Liver (tissue), 9 donors: ENCODE results near the gene OR51E1. TPM values are rescaled to one million over a fixed set of nuclear protein-coding genes. Genes with fewer than 3 reads are reported as not detected.

Source experiments
- DNase-seq: peaks from one replicate; pipeline ENCODE4 v3.0.0-alpha.2; 2017; ENCODE audit warnings: low spot score
- H3K27ac ChIP-seq, 2 donors: one replicate each; pipeline ENCODE4 v1.7.0; 2013; ENCODE audit warnings: inconsistent platforms in 2 of 2, low read length in 2 of 2, control low read depth in 1 of 2, low read depth in 1 of 2, mild to moderate bottlenecking in 1 of 2
- H3K27me3 ChIP-seq, 4 donors: one replicate each; pipeline versions ENCODE4 v1.6.1 to v1.7.0; 2013; ENCODE audit warnings: low read length in 3 of 4, inconsistent platforms in 1 of 4, mild to moderate bottlenecking in 1 of 4, moderate library complexity in 1 of 4; ENCODE audit not compliant: control insufficient read depth in 4 of 4, insufficient read depth in 4 of 4
- H3K36me3 ChIP-seq, 4 donors: one replicate each; pipeline versions ENCODE4 v1.6.1 to v1.7.0; 2013; ENCODE audit warnings: low read length in 3 of 4, mild to moderate bottlenecking in 3 of 4, low read depth in 1 of 4, moderate library complexity in 1 of 4; ENCODE audit not compliant: control insufficient read depth in 4 of 4, insufficient read depth in 3 of 4
- H3K4me1 ChIP-seq, 4 donors: one replicate each; pipeline versions ENCODE4 v1.6.1 to v1.7.0; 2013; ENCODE audit warnings: low read length in 3 of 4, mild to moderate bottlenecking in 3 of 4, moderate library complexity in 1 of 4; ENCODE audit not compliant: control insufficient read depth in 4 of 4, insufficient read depth in 4 of 4
- H3K4me3 ChIP-seq, 3 donors: one replicate each; pipeline versions ENCODE4 v1.6.1 to v1.7.0; 2013; ENCODE audit warnings: low read length in 3 of 3, control low read depth in 1 of 3, low read depth in 1 of 3, mild to moderate bottlenecking in 1 of 3
- H3K9ac ChIP-seq, 2 donors: one replicate each; pipeline ENCODE4 v1.7.0; 2013; ENCODE audit warnings: low read length in 2 of 2, mild to moderate bottlenecking in 2 of 2, moderate library complexity in 2 of 2, control low read depth in 1 of 2, low read depth in 1 of 2
- H3K9me3 ChIP-seq, 4 donors: one replicate each; pipeline versions ENCODE4 v1.6.1 to v1.7.0; 2013; ENCODE audit warnings: low read length in 3 of 4; ENCODE audit not compliant: control insufficient read depth in 4 of 4
- ATF3 ChIP-seq: IDR thresholded peaks from 2 replicates; pipeline ENCODE4 v1.6.1; 2016; ENCODE audit warnings: antibody characterized with exemption
- CTCF ChIP-seq: fragments of 150-350 bp; IDR thresholded peaks from 2 replicates; pipeline ENCODE4 v1.5.1; 2017; ENCODE audit warnings: improper control_type of control experiment, low read depth, low read length; ENCODE audit not compliant: missing input control
- EGR1 ChIP-seq, 2 donors: IDR thresholded peaks; 2 replicates each; pipeline ENCODE4 v1.6.1; 2016 to 2018; ENCODE audit warnings: antibody characterized with exemption in 2 of 2, low read depth in 2 of 2
- FOXA1 ChIP-seq: IDR thresholded peaks from 2 replicates; pipeline ENCODE4 v1.6.1; 2016; ENCODE audit warnings: antibody characterized with exemption
- FOXA2 ChIP-seq: IDR thresholded peaks from 2 replicates; pipeline ENCODE4 v1.6.1; 2016; ENCODE audit warnings: antibody characterized with exemption
- GABPA ChIP-seq, 2 donors: IDR thresholded peaks in 1 of 2; conservative IDR thresholded peaks in 1 of 2; 2 replicates each; pipeline ENCODE4 v1.6.1; 2016; ENCODE audit warnings: antibody characterized with exemption in 2 of 2, mild to moderate bottlenecking in 1 of 2, moderate library complexity in 1 of 2
- HNF4A ChIP-seq, 2 donors: conservative IDR thresholded peaks; 2 replicates each; pipeline ENCODE4 v1.6.1; 2016; ENCODE audit warnings: antibody characterized with exemption in 2 of 2, mild to moderate bottlenecking in 2 of 2
- HNF4G ChIP-seq: IDR thresholded peaks from 2 replicates; pipeline ENCODE4 v1.6.1; 2016; ENCODE audit warnings: antibody characterized with exemption
- JUND ChIP-seq, 2 donors: IDR thresholded peaks; 2 replicates each; pipeline ENCODE4 v1.6.1; 2016; ENCODE audit warnings: antibody characterized with exemption in 2 of 2
- MAX ChIP-seq: IDR thresholded peaks from 2 replicates; pipeline ENCODE4 v1.6.1; 2016; ENCODE audit warnings: antibody characterized with exemption
- NR2F2 ChIP-seq: IDR thresholded peaks from 2 replicates; pipeline ENCODE4 v1.6.1; 2016; ENCODE audit warnings: antibody characterized with exemption
- RAD21 ChIP-seq, 2 donors: IDR thresholded peaks; 2 replicates each; pipeline ENCODE4 v1.6.1; 2016; ENCODE audit warnings: antibody characterized with exemption in 2 of 2, mild to moderate bottlenecking in 2 of 2
- REST ChIP-seq: IDR thresholded peaks from 2 replicates; pipeline ENCODE4 v1.6.1; 2016; ENCODE audit warnings: antibody characterized with exemption, mild to moderate bottlenecking
- RXRA ChIP-seq, 2 donors: IDR thresholded peaks; 2 replicates each; pipeline ENCODE4 v1.6.1; 2017 to 2018; ENCODE audit warnings: antibody characterized with exemption in 2 of 2, mild to moderate bottlenecking in 1 of 2
- SP1 ChIP-seq: IDR thresholded peaks from 2 replicates; pipeline ENCODE4 v1.6.1; 2018; ENCODE audit warnings: antibody characterized with exemption, mild to moderate bottlenecking
- TAF1 ChIP-seq: conservative IDR thresholded peaks from 2 replicates; pipeline ENCODE4 v1.6.1; 2016; ENCODE audit warnings: antibody characterized with exemption, mild to moderate bottlenecking
- YY1 ChIP-seq: IDR thresholded peaks from 2 replicates; pipeline ENCODE4 v1.6.1; 2016; ENCODE audit warnings: antibody characterized with exemption, mild to moderate bottlenecking
- ZBTB33 ChIP-seq: IDR thresholded peaks from 2 replicates; pipeline ENCODE4 v1.6.1; 2016; ENCODE audit warnings: antibody characterized with exemption
- WGBS: extraction: QIAGEN DNeasy Blood & Tissue Kit; methylation state at CpG from one replicate; pipeline ENCODE4 v1.1.7; 2013; 5-methylcytosine and 5-hydroxymethylcytosine counted together
- polyA plus RNA-seq, 2 donors: library from polyadenylated mRNA; stranded (reverse) in 1 of 2; unstranded in 1 of 2; fragments of 200-250 nt in 1 of 2; fragments of >200 nt in 1 of 2; fragmentation: Nextera tagmentation in 1 of 2; extraction: Ambion mirVana in 1 of 2; gene quantifications; one replicate each; pipeline versions ENCODE4 v1.2.1 to v1.2.3, GENCODE V29; 2013 to 2015
- total RNA-seq, 2 donors: library from RNA; depleted of rRNA; stranded (reverse); fragments of >200 nt; gene quantifications; one replicate each; pipeline ENCODE4 v1.2.3, GENCODE V29; 2014
- donor health status: healthy.
- donor health status: healthy.
- donor health status: healthy.
- donor health status: healthy.
- donor health status: healthy.

Gene OR51E1
- total and polyA plus RNA-seq, 4 donors = 0.05 to 0.08 TPM; not detected in 2

- Histone ChIP-seq H3K4me1 (peaks cover 0 to 12% (median 4%) of the 10 kb centered on the region in 4 donors), H3K4me3 (peak within 1 kb of the TSS; percentile 79 to 91 (median 87)), H3K27ac (peak within 1 kb of the TSS; percentile 81 to 85), H3K9me3 (no peaks in the 10 kb centered on the region), H3K9ac (peak within 1 kb of the TSS; percentile 50 to 76), H3K36me3 (peaks cover 0 to 14% (median 5%) of the 10 kb centered on the region in 4 donors), H3K27me3 (no peaks in the 10 kb centered on the region)
- peak; percentile 92 for DNase-seq
- WGBS = 4% methylated on average over 43 of the region's 43 CpGs
- TF ChIP-seq CTCF (no peak), ZBTB33 (no peak), TAF1 (peak; percentile 65), HNF4A (conservative IDR thresholded peaks at IDR 0.05) (peak; percentile 7 to 18), FOXA2 (no peak), JUND (IDR thresholded peaks at IDR 0.05) (peak in 1 of 2 donors; percentile 10), NR2F2 (no peak), FOXA1 (no peak), GABPA (IDR thresholded peaks at IDR 0.05 in 1 of 2, conservative IDR thresholded peaks at IDR 0.05 in 1 of 2) (peak in 1 of 2 donors; percentile 42), YY1 (peak; percentile 61), RAD21 (IDR thresholded peaks at IDR 0.05) (peak; percentile 16 to 19), RXRA (IDR thresholded peaks at IDR 0.05) (peak in 1 of 2 donors; percentile 34), SP1 (peak; percentile 92), HNF4G (no peak), EGR1 (IDR thresholded peaks at IDR 0.05; ENCODE audit: low read depth in 2 of 2) (peak in 1 of 2 donors; percentile 8), ATF3 (no peak), REST (peak; percentile 85), MAX (peak; percentile 31)
These were observed 35.8 kb upstream of the OR51E1 start, which contains the start of gene TRIM68 for GRCh38 chr11:4607781-4608666. Gene TRIM68, minus strand, starts transcription at chr11:4608231. Its CDS starts 2,727 bp downstream, at chr11:4605504.
